H1 (cell line): Measurements from ENCODE around the gene UBE2L6. TPM values are rescaled to one million over a fixed set of nuclear protein-coding genes. Genes with fewer than 3 reads are reported as not detected.

ENCODE experiments used
- CTCF ChIA-PET: fragments of 300-600 bp; sonication (Branson Sonifier 250); formaldehyde crosslinking; loops from one replicate; lab custom pipeline; 2021; ENCODE audit not compliant: partially characterized antibody; lab: Charles Lee
- POLR2A ChIA-PET: fragments of 300-600 bp; sonication (Branson Sonifier 250); formaldehyde crosslinking; loops from one replicate; lab custom pipeline; 2021; ENCODE audit warnings: inconsistent platforms; ENCODE audit not compliant: partially characterized antibody; lab: Charles Lee
- DNase-seq, 2 experiments: peaks; one replicate each; pipeline versions ENCODE4 v3.0.0 to v3.0.0-alpha.2; 2010 to 2022; ENCODE audit warnings: low spot score in 2 of 2, low read depth in 1 of 2, mixed read lengths in 1 of 2
- FAIRE-seq: peaks from 2 replicates; lab custom pipeline; 2011; peaks lifted over from hg19 to GRCh38; lab: Jason Lieb, UNC
- H2AFZ ChIP-seq: 2 replicates; pipeline ENCODE4 v1.8.1; 2012; ENCODE audit warnings: low read length, inconsistent platforms
- H2AK5ac ChIP-seq: 2 replicates; pipeline ENCODE4 v1.6.1; 2013; ENCODE audit warnings: low read depth, low read length
- H2BK120ac ChIP-seq: replicated peaks from 2 replicates; pipeline ENCODE3; 2013; ENCODE audit warnings: low read depth, low read length, inconsistent platforms
- H2BK12ac ChIP-seq: 2 replicates; pipeline ENCODE4 v1.6.1; 2013; ENCODE audit warnings: low read depth, low read length
- H2BK15ac ChIP-seq: 2 replicates; pipeline ENCODE4 v1.6.1; 2013; ENCODE audit warnings: low read length
- H2BK20ac ChIP-seq: 2 replicates; pipeline ENCODE4 v1.6.1; 2013; ENCODE audit warnings: low read length
- H2BK5ac ChIP-seq: 2 replicates; pipeline ENCODE4 v1.6.1; 2013; ENCODE audit warnings: low read depth, low read length
- H3K14ac ChIP-seq: 2 replicates; pipeline ENCODE4 v1.6.1; 2013; ENCODE audit warnings: inconsistent platforms; ENCODE audit not compliant: insufficient read length
- H3K18ac ChIP-seq: 2 replicates; pipeline ENCODE4 v1.6.1; 2013; ENCODE audit warnings: low read length; ENCODE audit errors: extremely low read depth
- H3K23ac ChIP-seq: 2 replicates; pipeline ENCODE4 v1.6.1; 2013; ENCODE audit warnings: inconsistent platforms; ENCODE audit not compliant: insufficient read length
- H3K23me2 ChIP-seq: 2 replicates; pipeline ENCODE4 v1.6.1; 2013; ENCODE audit warnings: low read depth, low read length
- H3K27ac ChIP-seq: 2 replicates; pipeline ENCODE4 v1.6.1; 2011; ENCODE audit warnings: low read depth, low read length, inconsistent platforms
- H3K27me3 ChIP-seq, 4 experiments: replicated peaks in 1 of 4; 1 replicate in 1 of 4; 2 replicates in 3 of 4; pipeline versions ENCODE4 v1.6.1 to v1.8.1; 2011 to 2013; ENCODE audit warnings: low read length in 3 of 4, mild to moderate bottlenecking in 3 of 4, inconsistent platforms in 2 of 4, mixed read lengths in 2 of 4, moderate library complexity in 1 of 4; ENCODE audit not compliant: control insufficient read depth in 3 of 4, insufficient read depth in 3 of 4; ENCODE audit errors: extremely low read depth in 1 of 4
- H3K36me3 ChIP-seq, 4 experiments: 2 replicates each; pipeline versions ENCODE4 v1.6.1 to v1.8.1; 2011 to 2013; ENCODE audit warnings: mild to moderate bottlenecking in 4 of 4, low read length in 3 of 4, moderate library complexity in 2 of 4, control low read depth in 1 of 4, inconsistent platforms in 1 of 4; ENCODE audit not compliant: insufficient read depth in 4 of 4, control insufficient read depth in 2 of 4
- H3K4ac ChIP-seq: replicated peaks from 2 replicates; pipeline ENCODE3; 2013; ENCODE audit warnings: low read length, low read depth, mixed read lengths, inconsistent platforms; ENCODE audit not compliant: insufficient read length
- H3K4me1 ChIP-seq, 4 experiments: replicated peaks in 1 of 4; 1 replicate in 1 of 4; 2 replicates in 3 of 4; pipeline versions ENCODE4 v1.6.1 to v1.8.1; 2011 to 2013; ENCODE audit warnings: low read length in 3 of 4, inconsistent platforms in 2 of 4, mixed read lengths in 1 of 4; ENCODE audit not compliant: insufficient read depth in 4 of 4, control insufficient read depth in 3 of 4
- H3K4me2 ChIP-seq, 2 experiments: 2 replicates each; pipeline versions ENCODE4 v1.6.1 to v1.8.1; 2011 to 2013; ENCODE audit warnings: low read depth in 2 of 2, low read length in 2 of 2, control low read depth in 1 of 2, inconsistent platforms in 1 of 2, mild to moderate bottlenecking in 1 of 2; ENCODE audit not compliant: insufficient read depth in 1 of 2
- H3K4me3 ChIP-seq, 4 experiments: fragments of 200-600, 300-600 bp in 1 of 4; sonication (generic), shearing (Covaris generic), sonication (Bioruptor Twin) in 1 of 4; 2 replicates each; pipeline versions ENCODE4 v1.5.1 to v1.8.1; 2011 to 2016; ENCODE audit warnings: low read length in 4 of 4, low read depth in 3 of 4, control low read depth in 2 of 4, inconsistent platforms in 2 of 4, mild to moderate bottlenecking in 2 of 4, mixed read lengths in 1 of 4, moderate library complexity in 1 of 4; ENCODE audit not compliant: insufficient read depth in 2 of 4; ENCODE audit errors: extremely low read depth in 1 of 4
- H3K56ac ChIP-seq: replicated peaks from 2 replicates; pipeline ENCODE3; 2013; ENCODE audit warnings: low read depth, mild to moderate bottlenecking, mixed read lengths, low read length, inconsistent platforms; ENCODE audit not compliant: insufficient read length
- H3K79me1 ChIP-seq: 2 replicates; pipeline ENCODE4 v1.6.1; 2013; ENCODE audit warnings: low read depth, low read length, control low read depth
- H3K79me2 ChIP-seq, 2 experiments: 2 replicates each; pipeline versions ENCODE4 v1.6.1 to v1.8.1; 2012 to 2013; ENCODE audit warnings: low read length in 2 of 2, mild to moderate bottlenecking in 2 of 2, inconsistent platforms in 1 of 2; ENCODE audit not compliant: insufficient read depth in 2 of 2, control insufficient read depth in 1 of 2
- H3K9ac ChIP-seq, 4 experiments: replicated peaks in 1 of 4; 1 replicate in 1 of 4; 2 replicates in 3 of 4; pipeline versions ENCODE4 v1.6.1 to v1.8.1; 2011 to 2013; ENCODE audit warnings: low read depth in 3 of 4, low read length in 3 of 4, control low read depth in 2 of 4, mild to moderate bottlenecking in 2 of 4, moderate library complexity in 2 of 4, inconsistent platforms in 1 of 4; ENCODE audit errors: extremely low read depth in 1 of 4
- H3K9me3 ChIP-seq, 2 experiments: 2 replicates each; pipeline versions ENCODE4 v1.6.1 to v1.8.1; 2012 to 2013; ENCODE audit warnings: mild to moderate bottlenecking in 2 of 2, moderate library complexity in 2 of 2, control low read depth in 1 of 2, inconsistent platforms in 1 of 2, low read depth in 1 of 2, low read length in 1 of 2, mixed read lengths in 1 of 2; ENCODE audit not compliant: insufficient read depth in 2 of 2
- H4K20me1 ChIP-seq, 2 experiments: replicated peaks in 1 of 2; 2 replicates each; pipeline versions ENCODE3 to v1.8.1; 2011 to 2013; ENCODE audit warnings: inconsistent platforms in 2 of 2, low read length in 2 of 2, mild to moderate bottlenecking in 1 of 2; ENCODE audit not compliant: insufficient read depth in 2 of 2, control insufficient read depth in 1 of 2
- H4K5ac ChIP-seq: 2 replicates; pipeline ENCODE4 v1.6.1; 2013; ENCODE audit warnings: low read length, low read depth, mixed read lengths, inconsistent platforms; ENCODE audit not compliant: insufficient read length
- H4K8ac ChIP-seq: 2 replicates; pipeline ENCODE4 v1.8.0; 2013; ENCODE audit warnings: mild to moderate bottlenecking, moderate library complexity, low read length, inconsistent platforms; ENCODE audit not compliant: insufficient read depth; ENCODE audit errors: extremely low read depth
- H4K91ac ChIP-seq: replicated peaks from 2 replicates; pipeline ENCODE3; 2013; ENCODE audit warnings: low read length, mixed read lengths, inconsistent platforms; ENCODE audit not compliant: insufficient read length
- CTCF ChIP-seq, 3 experiments: IDR thresholded peaks; 1 replicate in 2 of 3; 2 replicates in 1 of 3; pipeline versions ENCODE4 v1.5.1 to v1.6.1; 2011; ENCODE audit warnings: low read length in 3 of 3, mild to moderate bottlenecking in 3 of 3, inconsistent platforms in 2 of 3, low read depth in 1 of 3, moderate library complexity in 1 of 3; ENCODE audit not compliant: insufficient read depth in 1 of 3; ENCODE audit errors: control extremely low read depth in 1 of 3
- JUN ChIP-seq: IDR thresholded peaks from 2 replicates; pipeline ENCODE4 v1.6.1; 2011; ENCODE audit warnings: low read depth, mild to moderate bottlenecking, improper control_type of control experiment, low read length
- PHF8 ChIP-seq: fragments of 200-600 bp; sonication (generic); conservative IDR thresholded peaks from 2 replicates; pipeline ENCODE4 v1.7.1; 2012; ENCODE audit warnings: low read depth, mild to moderate bottlenecking, inconsistent platforms, low read length, moderate library complexity
- POLR2AphosphoS5 ChIP-seq: IDR thresholded peaks from 2 replicates; pipeline ENCODE4 v1.6.1; 2011; ENCODE audit warnings: low read depth, low read length
- RAD21 ChIP-seq, 2 experiments: IDR thresholded peaks in 1 of 2; conservative IDR thresholded peaks in 1 of 2; 2 replicates each; pipeline ENCODE4 v1.6.1; 2011; ENCODE audit warnings: low read depth in 2 of 2, low read length in 2 of 2, improper control_type of control experiment in 1 of 2, inconsistent platforms in 1 of 2, mild to moderate bottlenecking in 1 of 2, moderate library complexity in 1 of 2
- SIRT6 ChIP-seq: IDR thresholded peaks from one replicate; pipeline ENCODE4 v1.7.1; 2012; ENCODE audit warnings: low read length, inconsistent platforms
- SIX5 ChIP-seq: IDR thresholded peaks from 2 replicates; pipeline ENCODE4 v1.6.1; 2011; ENCODE audit warnings: mild to moderate bottlenecking, low read depth, low read length
- SP4 ChIP-seq: IDR thresholded peaks from 2 replicates; pipeline ENCODE4 v1.6.1; 2012; ENCODE audit warnings: low read length, inconsistent platforms
- WGBS, 2 experiments: shearing (Covaris generic) in 1 of 2; methylation state at CpG; one replicate each; pipeline versions ENCODE4 v1.1.6 to v1.1.7; 2013 to 2015; ENCODE audit warnings: low lambda C conversion rate in 2 of 2, mixed read lengths in 2 of 2, inconsistent platforms in 1 of 2, low coverage in 1 of 2, missing lambda C conversion rate in 1 of 2; ENCODE audit not compliant: insufficient replicate concordance in 2 of 2, insufficient coverage in 1 of 2, insufficient read length in 1 of 2; ENCODE audit errors: extremely low coverage in 1 of 2, missing lambda C conversion rate in 1 of 2; 5-methylcytosine and 5-hydroxymethylcytosine counted together
- polyA plus RNA-seq, 7 experiments: library from polyadenylated mRNA; depleted of rRNA in 3 of 7; stranded (reverse) in 5 of 7; unstranded in 2 of 7; fragments of >200 nt in 5 of 7; fragments of 200-250 nt in 2 of 7; gene quantifications; 1 replicate in 5 of 7; 2 replicates in 1 of 7; 4 replicates in 1 of 7; pipeline versions ENCODE4 v1.2.1 to v1.2.3, GENCODE V29; 2011 to 2013; ENCODE audit warnings: missing spikeins in 2 of 7, mixed read lengths in 2 of 7
- total RNA-seq: library from RNA; stranded (reverse); fragmentation: NEBNext Ultra II Directional; extraction: Animal tissue kit (Norgen Biotek cat#: 25700); gene quantifications from 2 replicates; pipeline ENCODE4 v1.2.1, GENCODE V29; 2021

Gene UBE2L6
- total and polyA plus RNA-seq, 2 of the 8 experiments (the other 6 are each of a cell fraction or from before 2014, with no cell fraction given), result 67.8 to 89.2 TPM

- TF ChIP-seq CTCF (IDR thresholded peaks at IDR 0.05; ENCODE audit: control extremely low read depth in 1 of 3, insufficient read depth in 1 of 3, low read depth in 1 of 3, low read length in 3 of 3), result no peak
- TF ChIP-seq JUN, result no peak
- no peak for TF ChIP-seq RAD21 (IDR thresholded peaks at IDR 0.05 in 1 of 2, conservative IDR thresholded peaks at IDR 0.05 in 1 of 2; ENCODE audit: low read depth in 2 of 2, low read length in 2 of 2)
- no peak for TF ChIP-seq POLR2AphosphoS5
- TF ChIP-seq SIX5, result no peak
- TF ChIP-seq PHF8, result no peak
- TF ChIP-seq SIRT6, result no peak
- no peak for TF ChIP-seq SP4
- peaks cover 2 to 14% (median 6%) of the 10 kb centered on the region in 4 experiments; a peak in 5 of 8 replicates for H3K36me3 ChIP-seq
- 80% methylated on average over 4 of the region's 4 CpGs; no CpG with 5 or more reads in 1 of the 2 experiments for WGBS, 2 experiments
- peaks cover 2 to 3% of the 10 kb centered on the region in 2 experiments for H4K20me1 ChIP-seq
- no peak overlapping the region for H3K4me2 ChIP-seq
- no peak overlapping the region for H3K23ac ChIP-seq
- no peak overlapping the region for H4K8ac ChIP-seq
- no peak overlapping the region for H2BK15ac ChIP-seq
- DNase-seq, result no peak
- H2BK120ac ChIP-seq, result no peak overlapping the region
- H2BK12ac ChIP-seq, result no peak overlapping the region
- no peak overlapping the region for H4K91ac ChIP-seq
- H3K4ac ChIP-seq, result no peak overlapping the region
- no peak overlapping the region for H2AK5ac ChIP-seq
- no peak overlapping the region for H4K5ac ChIP-seq
- H3K14ac ChIP-seq, result no peak overlapping the region
- H2AFZ ChIP-seq, result no peak overlapping the region
- CTCF ChIA-PET, result interaction anchor here (0.6 to 4.9 kb wide), 8 partner anchors 8 to 86 kb away, joined by 3 to 41 read pairs (median 7); partner anchors contain the start of genes TIMM10 and UBE2L6
- H3K4me3 ChIP-seq, result no peak overlapping the region
- H3K79me2 ChIP-seq, result peaks cover 0 to 16% of the 10 kb centered on the region in 2 experiments; a peak in 1 of 4 replicates
- no peak overlapping the region for H2BK5ac ChIP-seq
- H3K23me2 ChIP-seq, result no peaks in the 10 kb centered on the region
- H3K27me3 ChIP-seq, result no peaks in the 10 kb centered on the region
- no peak overlapping the region for H2BK20ac ChIP-seq
- FAIRE-seq, result no peak
- H3K4me1 ChIP-seq, result peaks cover 0 to 6% (median 3%) of the 10 kb centered on the region in 4 experiments; a peak in 2 of 7 replicates
- POLR2A ChIA-PET, result interaction anchor here (0.6 to 7.1 kb wide), 6 partner anchors 36 to 223 kb away, joined by 3 to 95 read pairs (median 3); no protein-coding TSS in a partner anchor
- H3K79me1 ChIP-seq, result no peaks in the 10 kb centered on the region
- no peak overlapping the region for H3K27ac ChIP-seq
- H3K9me3 ChIP-seq, result no peaks in the 10 kb centered on the region
- no peak overlapping the region for H3K18ac ChIP-seq
- H3K56ac ChIP-seq, result no peak overlapping the region
- no peak overlapping the region for H3K9ac ChIP-seq
These were observed 7.3 kb downstream of the UBE2L6 start for GRCh38 chr11:57560146-57560545.
